HT-29 (cell line): ENCODE measurements around the gene HPCAL1. TPM values are rescaled to one million over a fixed set of nuclear protein-coding genes. Genes with fewer than 3 reads are reported as not detected.

Experiments
- small RNA-seq: library from RNA; depleted of rRNA; stranded (forward); fragments of <200 nt; gene quantifications from one replicate; pipeline ENCODE3, GENCODE V24; 2014
- total RNA-seq: library from RNA; depleted of rRNA; stranded (reverse); fragments of >200 nt; shearing (Covaris generic); gene quantifications from 2 replicates; pipeline ENCODE4 v1.2.3, GENCODE V29; 2014; rRNA removed

The HPCAL1 gene
- total RNA-seq, 1 experiment from 2014 or later = 151 TPM

Small RNA genes lying within 50 kb of the gene (small RNA-seq; reads per million reads assigned to genes)
- gene RF00432 (not detected), gene RN7SL66P (not detected), gene SNORA80B (15.0 reads per million, percentile 91 among the genes with 10 or more reads in this experiment)

Other genes with a start within 250 kb of the HPCAL1 start
- gene CYS1, start 222.5 kb upstream of the HPCAL1 start, total RNA-seq = not detected in 2 replicates
- 223 and 264 TPM in 2 replicates for gene RRM2, start 180.2 kb upstream of the HPCAL1 start, total RNA-seq
- gene ODC1, start 145.4 kb downstream of the HPCAL1 start, total RNA-seq = 323 and 427 TPM in 2 replicates